ENCODE data around the gene SOST. TPM values are rescaled to one million over a fixed set of nuclear protein-coding genes. Genes with fewer than 3 reads are reported as not detected.

Gene SOST
- total and polyA plus RNA-seq, 7 donors = not detected

- Histone ChIP-seq H3K4me1 (peaks cover 0 to 10% (median 9%) of the 10 kb centered on the region in 4 donors), H3K36me3 (no peaks in the 10 kb centered on the region), H3K27ac (no peak overlapping the region), H3K4me3 (no peak overlapping the region), H3K9me3 (no peaks in the 10 kb centered on the region), H3K27me3 (peaks cover 4 to 42% (median 34%) of the 10 kb centered on the region in 3 donors)
- TF ChIP-seq POLR2AphosphoS5 (IDR thresholded peaks at IDR 0.05) = no peak
- TF ChIP-seq CTCF (IDR thresholded peaks at IDR 0.05) = no peak
- TF ChIP-seq EP300 (IDR thresholded peaks at IDR 0.05) = no peak
- TF ChIP-seq POLR2A (IDR thresholded peaks at IDR 0.05) = no peak
- intact Hi-C loops (cut with DNase I) = no loop called here
- no peak for DNase-seq
- 64 to 66% methylated on average over 4 of the region's 4 CpGs for WGBS, 2 donors
Measured at GRCh38 chr17:43714465-43715149, 44.0 kb downstream of the SOST start.

GRCh38 chr17:43713494-43714162 is 45.0 kb downstream of the SOST start:
- WGBS, 2 donors = 1% methylated on average over 53 of the region's 53 CpGs
- TF ChIP-seq EP300 (IDR thresholded peaks at IDR 0.05) = no peak
- TF ChIP-seq POLR2AphosphoS5 (IDR thresholded peaks at IDR 0.05) = no peak
- no peak for TF ChIP-seq CTCF (IDR thresholded peaks at IDR 0.05)
- TF ChIP-seq POLR2A (IDR thresholded peaks at IDR 0.05) = no peak
- intact Hi-C loops (cut with DNase I) = no loop called here
- Histone ChIP-seq H3K9me3 (no peaks in the 10 kb centered on the region), H3K27ac (no peak overlapping the region), H3K36me3 (no peaks in the 10 kb centered on the region), H3K4me1 (peaks cover 0 to 10% (median 9%) of the 10 kb centered on the region in 4 donors), H3K4me3 (peak overlapping the region; percentile 4 to 44 (median 37)), H3K27me3 (peaks cover 4 to 44% (median 34%) of the 10 kb centered on the region in 3 donors)
- DNase-seq = no peak

- intact Hi-C loops (cut with DNase I) = no loop called here
- TF ChIP-seq POLR2A (IDR thresholded peaks at IDR 0.05) = no peak
- no peak for TF ChIP-seq CTCF (IDR thresholded peaks at IDR 0.05)
- no peak for TF ChIP-seq EP300 (IDR thresholded peaks at IDR 0.05)
- no peak for TF ChIP-seq POLR2AphosphoS5 (IDR thresholded peaks at IDR 0.05)
- Histone ChIP-seq H3K27me3 (peaks cover 4 to 44% (median 34%) of the 10 kb centered on the region in 3 donors), H3K4me1 (peaks cover 0 to 10% (median 9%) of the 10 kb centered on the region in 4 donors), H3K36me3 (no peaks in the 10 kb centered on the region), H3K9me3 (no peaks in the 10 kb centered on the region), H3K27ac (no peak overlapping the region), H3K4me3 (no peak overlapping the region)
- DNase-seq = no peak
- 59 to 83% methylated on average over 6 of the region's 6 CpGs for WGBS, 2 donors
Measured at GRCh38 chr17:43712397-43712796, 46.2 kb downstream of the SOST start.

GRCh38 chr17:43710101-43710500 is 48.5 kb downstream of the SOST start:
- Histone ChIP-seq H3K4me1 (peaks cover 0 to 10% (median 9%) of the 10 kb centered on the region in 4 donors), H3K27ac (no peak overlapping the region), H3K36me3 (no peaks in the 10 kb centered on the region), H3K4me3 (no peak overlapping the region), H3K27me3 (peaks cover 8 to 47% (median 34%) of the 10 kb centered on the region in 3 donors), H3K9me3 (no peaks in the 10 kb centered on the region)
- DNase-seq = no peak
- intact Hi-C loops (cut with DNase I) = no loop called here
- 87 to 88% methylated on average over 6 of the region's 6 CpGs for WGBS, 2 donors
- TF ChIP-seq CTCF (IDR thresholded peaks at IDR 0.05) (no peak), EP300 (IDR thresholded peaks at IDR 0.05) (no peak), POLR2AphosphoS5 (IDR thresholded peaks at IDR 0.05) (no peak)
